Loucy (cell line): ENCODE data around the gene SCO2.

Source experiments
- H2AFZ ChIP-seq: fragments of 200-600 bp; sonication (generic); 2 replicates; pipeline ENCODE4 v1.6.0; 2016; ENCODE audit warnings: antibody characterized with exemption, mild to moderate bottlenecking, low read length, moderate library complexity
- H3F3A ChIP-seq: fragments of 200-600 bp; 2 replicates; pipeline ENCODE4 v1.6.0; 2016; ENCODE audit warnings: antibody characterized with exemption, low read depth, mild to moderate bottlenecking
- H3K27me3 ChIP-seq: fragments of 200-600 bp; sonication (generic); 2 replicates; pipeline ENCODE4 v1.6.1; 2014; ENCODE audit warnings: low read length, mild to moderate bottlenecking; ENCODE audit not compliant: insufficient read depth, poor library complexity, severe bottlenecking
- H3K36me3 ChIP-seq: fragments of 200-600 bp; sonication (generic); 2 replicates; pipeline ENCODE4 v1.6.1; 2016; ENCODE audit warnings: low read length; ENCODE audit not compliant: insufficient read depth
- H3K4me1 ChIP-seq: fragments of 200-600 bp; sonication (generic); 2 replicates; pipeline ENCODE4 v1.5.1; 2014; ENCODE audit warnings: low read length, mild to moderate bottlenecking; ENCODE audit not compliant: insufficient read depth, poor library complexity, severe bottlenecking
- H3K4me2 ChIP-seq: fragments of 200-600 bp; sonication (generic); 2 replicates; pipeline ENCODE4 v1.6.0; 2014; ENCODE audit warnings: antibody characterized with exemption, low read length, low read depth, mild to moderate bottlenecking; ENCODE audit not compliant: poor library complexity, severe bottlenecking
- H3K4me3 ChIP-seq: fragments of 200-600 bp; sonication (generic); 2 replicates; pipeline ENCODE4 v1.5.1; 2014; ENCODE audit warnings: low read length, mild to moderate bottlenecking, mixed read lengths; ENCODE audit not compliant: poor library complexity, severe bottlenecking
- H3K79me2 ChIP-seq: fragments of 200-600 bp; sonication (generic); 2 replicates; pipeline ENCODE4 v1.6.1; 2014; ENCODE audit warnings: low read length; ENCODE audit not compliant: insufficient read depth
- H3K9ac ChIP-seq: fragments of 200-600 bp; sonication (generic); 2 replicates; pipeline ENCODE4 v1.6.0; 2014; ENCODE audit warnings: mild to moderate bottlenecking, low read depth, low read length, moderate library complexity; ENCODE audit not compliant: poor library complexity, severe bottlenecking
- H3K9me2 ChIP-seq: fragments of 200-600 bp; sonication (generic); replicated peaks from 2 replicates; pipeline ENCODE4 v1.6.1; 2016; ENCODE audit warnings: low read depth, low read length, mixed read lengths
- H3K9me3 ChIP-seq: fragments of 200-600 bp; sonication (generic); 2 replicates; pipeline ENCODE4 v1.6.1; 2014; ENCODE audit warnings: mild to moderate bottlenecking, antibody characterized with exemption, low read length, low read depth; ENCODE audit not compliant: insufficient read depth
- H4K20me1 ChIP-seq: fragments of 200-600 bp; sonication (generic); 2 replicates; pipeline ENCODE4 v1.6.0; 2014; ENCODE audit warnings: antibody characterized with exemption, low read length, mild to moderate bottlenecking; ENCODE audit not compliant: insufficient read depth, poor library complexity, severe bottlenecking
- EZH2phosphoT487 ChIP-seq: fragments of 200-600 bp; IDR thresholded peaks from 2 replicates; pipeline ENCODE4 v1.6.1; 2018; ENCODE audit warnings: antibody characterized with exemption, mild to moderate bottlenecking, moderate library complexity, borderline replicate concordance
- TF ChIP-seq, protein P1 (sequence below): fragments of 200-600 bp; sonication (generic); conservative IDR thresholded peaks from 2 replicates; pipeline ENCODE4 v1.5.1; 2014; ENCODE audit warnings: mild to moderate bottlenecking, antibody characterized with exemption, low read length

Gene SCO2

DNA sequence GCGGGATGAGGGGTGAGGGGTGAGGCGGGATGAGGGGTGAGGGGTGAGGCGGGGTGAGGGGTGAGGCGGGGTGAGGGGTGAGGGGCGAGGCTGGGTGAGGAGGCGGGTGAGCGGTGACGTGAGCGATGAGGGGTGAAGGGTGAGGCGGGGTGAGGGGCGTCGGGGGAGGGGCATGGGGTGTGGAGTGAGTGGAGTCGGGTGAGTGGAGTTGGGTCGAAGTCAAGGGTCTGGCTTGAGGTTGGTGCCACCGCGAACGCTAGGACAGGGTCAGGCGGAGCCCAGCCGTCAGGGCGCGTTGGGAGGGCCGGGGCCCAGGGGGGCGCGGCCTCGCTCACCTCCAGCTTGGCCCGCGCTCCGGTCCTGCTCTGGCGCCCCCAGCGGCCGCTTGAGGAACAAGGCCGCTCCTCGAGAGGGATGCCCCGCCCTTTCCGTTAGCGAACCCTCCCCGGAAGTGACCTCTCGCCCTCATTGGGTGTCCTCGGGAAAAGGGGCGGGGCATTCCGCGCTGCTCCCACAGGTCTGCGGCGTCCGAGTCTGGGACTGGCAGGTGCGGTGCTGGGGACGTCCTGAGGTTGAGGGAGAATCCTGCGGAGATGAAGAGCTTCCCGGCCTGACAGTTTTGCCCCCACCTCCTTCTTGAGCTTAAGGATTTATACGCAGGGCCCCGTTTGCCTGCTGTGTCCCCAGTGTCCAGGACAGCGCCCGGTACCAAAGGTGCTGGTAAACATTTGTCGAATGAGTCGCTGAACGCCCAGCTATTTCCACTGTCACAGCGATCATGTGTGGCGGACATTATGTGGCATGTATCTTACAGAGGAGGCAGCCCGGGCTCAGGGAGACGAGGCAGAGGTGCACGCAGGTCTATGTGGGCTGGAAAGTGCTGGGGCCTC, 37.4 kb upstream of the SCO2 start, which contains the start of gene SYCE3:
Gene SYCE3 (minus strand): TSS at position 397 of the 890 bp plus-strand sequence. CDS start 6,514 bp downstream, outside the sequence.
- peak within 1 kb of the TSS; percentile 73 for H3K4me3 ChIP-seq
- H2AFZ ChIP-seq = peak within 1 kb of the TSS; percentile 77
- no peaks in the 10 kb centered on the region for H3F3A ChIP-seq
- H3K4me2 ChIP-seq = peak within 1 kb of the TSS; percentile 83
- H3K27me3 ChIP-seq = no peaks in the 10 kb centered on the region
- peaks cover 10% of the 10 kb centered on the region for H3K4me1 ChIP-seq
- TF ChIP-seq, protein P1, sequence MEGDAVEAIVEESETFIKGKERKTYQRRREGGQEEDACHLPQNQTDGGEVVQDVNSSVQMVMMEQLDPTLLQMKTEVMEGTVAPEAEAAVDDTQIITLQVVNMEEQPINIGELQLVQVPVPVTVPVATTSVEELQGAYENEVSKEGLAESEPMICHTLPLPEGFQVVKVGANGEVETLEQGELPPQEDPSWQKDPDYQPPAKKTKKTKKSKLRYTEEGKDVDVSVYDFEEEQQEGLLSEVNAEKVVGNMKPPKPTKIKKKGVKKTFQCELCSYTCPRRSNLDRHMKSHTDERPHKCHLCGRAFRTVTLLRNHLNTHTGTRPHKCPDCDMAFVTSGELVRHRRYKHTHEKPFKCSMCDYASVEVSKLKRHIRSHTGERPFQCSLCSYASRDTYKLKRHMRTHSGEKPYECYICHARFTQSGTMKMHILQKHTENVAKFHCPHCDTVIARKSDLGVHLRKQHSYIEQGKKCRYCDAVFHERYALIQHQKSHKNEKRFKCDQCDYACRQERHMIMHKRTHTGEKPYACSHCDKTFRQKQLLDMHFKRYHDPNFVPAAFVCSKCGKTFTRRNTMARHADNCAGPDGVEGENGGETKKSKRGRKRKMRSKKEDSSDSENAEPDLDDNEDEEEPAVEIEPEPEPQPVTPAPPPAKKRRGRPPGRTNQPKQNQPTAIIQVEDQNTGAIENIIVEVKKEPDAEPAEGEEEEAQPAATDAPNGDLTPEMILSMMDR = peak; percentile 70
- TF ChIP-seq EZH2phosphoT487 = no peak
- H3K9me3 ChIP-seq = no peaks in the 10 kb centered on the region
- H3K9me2 ChIP-seq = no peaks in the 10 kb centered on the region
- H3K79me2 ChIP-seq = no peaks in the 10 kb centered on the region
- H3K9ac ChIP-seq = peak within 1 kb of the TSS; percentile 28
- H3K36me3 ChIP-seq = no peaks in the 10 kb centered on the region
- H4K20me1 ChIP-seq = no peaks in the 10 kb centered on the region

DNA sequence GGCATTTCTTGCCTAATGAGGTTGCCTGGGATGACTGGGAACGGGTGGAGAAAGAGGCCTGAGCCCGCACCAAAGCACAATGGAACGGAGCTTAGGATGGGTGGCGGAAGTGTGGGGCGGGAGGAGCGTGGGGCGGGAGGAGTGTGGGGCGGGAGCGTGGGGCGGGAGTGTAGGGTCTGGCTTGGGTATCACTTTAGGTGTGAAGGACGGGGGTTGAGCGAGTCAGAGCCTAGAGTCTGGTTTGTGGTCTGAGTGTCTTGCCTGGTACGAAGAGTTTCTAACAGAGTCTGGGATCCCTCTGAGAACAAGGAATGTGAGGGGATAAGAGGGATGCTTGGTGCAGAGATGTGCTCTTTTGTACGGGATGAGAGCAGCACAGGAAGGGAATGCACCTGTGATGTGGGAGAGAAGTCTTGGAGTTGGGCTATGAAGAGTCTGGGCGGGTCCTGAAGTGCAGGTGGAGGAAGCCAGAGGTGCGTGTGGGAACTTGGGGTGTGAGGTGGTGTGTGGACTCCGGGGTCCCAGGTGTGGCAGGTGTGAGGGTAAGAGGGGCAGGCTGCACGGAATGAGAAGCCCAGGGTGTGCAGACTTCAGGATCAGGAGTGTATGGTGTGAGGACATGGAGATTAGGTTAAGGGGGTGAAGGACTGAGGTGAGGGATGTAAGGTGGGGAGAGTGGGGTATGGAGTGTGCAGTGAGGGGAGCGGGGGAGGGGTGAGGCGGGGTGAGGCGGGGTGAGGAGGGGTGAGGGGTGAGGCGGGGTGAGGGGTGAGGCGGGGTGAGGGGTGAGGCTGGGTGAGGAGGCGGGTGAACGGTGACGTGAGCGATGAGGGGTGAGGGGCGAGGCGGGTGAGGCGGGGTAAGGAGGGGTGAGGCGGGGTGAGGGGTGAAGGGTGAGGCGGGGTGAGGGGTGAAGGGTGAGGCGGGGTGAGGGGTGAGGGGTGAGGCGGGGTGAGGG, 36.3 kb upstream of the SCO2 start:
- Histone ChIP-seq H3K4me2 (no peak overlapping the region), H3K9me2 (no peaks in the 10 kb centered on the region), H4K20me1 (no peaks in the 10 kb centered on the region), H3K79me2 (no peaks in the 10 kb centered on the region), H3K9me3 (no peaks in the 10 kb centered on the region), H3K9ac (no peak overlapping the region), H3F3A (no peaks in the 10 kb centered on the region), H2AFZ (no peak overlapping the region), H3K4me1 (peaks cover 10% of the 10 kb centered on the region), H3K27me3 (no peaks in the 10 kb centered on the region), H3K36me3 (no peaks in the 10 kb centered on the region), H3K4me3 (no peak overlapping the region)
- TF ChIP-seq, protein P1 = no peak
- TF ChIP-seq EZH2phosphoT487 = no peak

DNA sequence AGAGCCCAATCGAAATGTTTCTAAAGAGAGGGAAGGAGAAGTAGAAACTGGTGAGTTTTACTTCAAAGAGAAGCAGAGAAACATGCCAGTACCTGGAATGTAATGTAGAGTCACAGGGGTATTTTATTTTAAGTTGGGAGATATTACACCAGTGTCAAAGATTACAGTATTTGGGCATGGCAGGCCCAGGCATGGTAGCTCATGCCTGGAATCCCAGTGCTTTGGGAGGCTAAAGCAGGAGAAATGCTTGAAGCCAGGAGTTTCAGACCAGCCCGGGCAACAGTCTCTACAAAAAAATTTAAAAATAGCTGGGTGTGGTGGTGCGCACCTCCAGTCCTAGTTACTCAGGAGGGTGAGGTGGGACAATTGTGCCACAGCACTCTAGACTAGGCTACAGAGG, 34.6 kb upstream of the SCO2 start:
- Histone ChIP-seq H3K79me2 (no peaks in the 10 kb centered on the region), H3K9me2 (no peaks in the 10 kb centered on the region), H3K36me3 (no peaks in the 10 kb centered on the region), H3K9ac (no peak overlapping the region), H3K9me3 (no peaks in the 10 kb centered on the region), H3K4me2 (no peak overlapping the region), H3K4me1 (peaks cover 10% of the 10 kb centered on the region), H3K4me3 (no peak overlapping the region), H4K20me1 (no peaks in the 10 kb centered on the region), H3K27me3 (no peaks in the 10 kb centered on the region), H3F3A (no peaks in the 10 kb centered on the region), H2AFZ (no peak overlapping the region)
- TF ChIP-seq, protein P1 = no peak
- no peak for TF ChIP-seq EZH2phosphoT487
